8988T (cell line): Measurements from ENCODE around the gene ERICH2.
A peak's percentile ranks its signal among the peaks of the same experiment; 100 is the strongest.

Source experiments
- DNase-seq: peaks from one replicate; pipeline ENCODE4 v3.0.0; 2011

The ERICH2 gene

GRCh38 chr2:170818036-170818751 is 48.0 kb downstream of the ERICH2 start:
- peak; percentile 59 for DNase-seq

GRCh38 chr2:170818752-170819470 is 48.7 kb downstream of the ERICH2 start:
- peak; percentile 20 for DNase-seq

GRCh38 chr2:170819680-170820664 is 49.8 kb downstream of the ERICH2 start:
- peak; percentile 14 for DNase-seq

GRCh38 chr2:170820757-170821530 is 50.8 kb downstream of the ERICH2 start:
- peak; percentile 18 for DNase-seq

GRCh38 chr2:170821531-170822289 is 51.5 kb downstream of the ERICH2 start:
- no peak for DNase-seq

GRCh38 chr2:170822290-170823087 is 52.3 kb downstream of the ERICH2 start:
- DNase-seq = no peak

GRCh38 chr2:170823088-170823897 is 53.1 kb downstream of the ERICH2 start:
- DNase-seq = no peak

- DNase-seq = no peak
Observed at GRCh38 chr2:170823898-170824215, 53.7 kb downstream of the ERICH2 start.

GRCh38 chr2:170824526-170825015 is 54.4 kb downstream of the ERICH2 start:
- no peak for DNase-seq

GRCh38 chr2:170827841-170828532 is 57.8 kb downstream of the ERICH2 start:
- DNase-seq = no peak

- DNase-seq = no peak
Observed at GRCh38 chr2:170828533-170828916, 58.3 kb downstream of the ERICH2 start.

- no peak for DNase-seq
Observed at GRCh38 chr2:170829036-170829435, 58.9 kb downstream of the ERICH2 start.

- no peak for DNase-seq
Observed at GRCh38 chr2:170830166-170830565, 60.0 kb downstream of the ERICH2 start.

GRCh38 chr2:170831115-170831514 is 60.9 kb downstream of the ERICH2 start:
- no peak for DNase-seq

- no peak for DNase-seq
Observed at GRCh38 chr2:170836027-170836426, 65.8 kb downstream of the ERICH2 start.

GRCh38 chr2:170840717-170841210 is 70.6 kb downstream of the ERICH2 start:
- no peak for DNase-seq

GRCh38 chr2:170842785-170843184 is 72.6 kb downstream of the ERICH2 start:
- DNase-seq = no peak

- no peak for DNase-seq
Observed at GRCh38 chr2:170843656-170844055, 73.5 kb downstream of the ERICH2 start.

GRCh38 chr2:170845343-170845742 is 75.2 kb downstream of the ERICH2 start:
- no peak for DNase-seq
